Keratinocyte (primary cell): ENCODE data around the gene ZEB1. TPM values are rescaled to one million over a fixed set of nuclear protein-coding genes. Genes with fewer than 3 reads are reported as not detected.

Source experiments
- DNase-seq: peaks from one replicate; pipeline ENCODE4 v3.0.0-alpha.2; 2011; ENCODE audit warnings: low read depth, missing footprints, low spot score
- FAIRE-seq: peaks from 2 replicates; lab custom pipeline; 2011; peaks lifted over from hg19 to GRCh38; lab: Jason Lieb, UNC
- H2AFZ ChIP-seq: 2 replicates; pipeline ENCODE4 v1.6.0; 2012; ENCODE audit warnings: low read length, control low read depth, inconsistent platforms; ENCODE audit not compliant: control insufficient read depth
- H3K27ac ChIP-seq: 2 replicates; pipeline ENCODE4 v1.5.1; 2011; ENCODE audit warnings: low read length; ENCODE audit not compliant: control insufficient read depth, insufficient read depth
- H3K27me3 ChIP-seq: 3 replicates; pipeline ENCODE4 v1.6.0; 2011; ENCODE audit warnings: low read length; ENCODE audit not compliant: control insufficient read depth, insufficient read depth; ENCODE audit errors: extremely low read depth
- H3K36me3 ChIP-seq, 2 experiments: 2 replicates in 1 of 2; 3 replicates in 1 of 2; pipeline ENCODE4 v1.5.1; 2011; ENCODE audit warnings: low read length in 2 of 2, mild to moderate bottlenecking in 1 of 2; ENCODE audit not compliant: control insufficient read depth in 2 of 2, insufficient read depth in 2 of 2; ENCODE audit errors: extremely low read depth in 1 of 2
- H3K4me1 ChIP-seq: 3 replicates; pipeline ENCODE4 v1.5.1; 2011; ENCODE audit warnings: low read length; ENCODE audit not compliant: control insufficient read depth, insufficient read depth; ENCODE audit errors: extremely low read depth
- H3K4me2 ChIP-seq: 3 replicates; pipeline ENCODE4 v1.6.0; 2011; ENCODE audit warnings: low read depth, low read length; ENCODE audit not compliant: control insufficient read depth, insufficient read depth; ENCODE audit errors: extremely low read depth
- H3K4me3 ChIP-seq, 3 experiments: fragments of 200-600 bp in 1 of 3; sonication (generic) in 1 of 3; 2 replicates in 2 of 3; 3 replicates in 1 of 3; pipeline ENCODE4 v1.5.1; 2011 to 2016; ENCODE audit warnings: low read length in 3 of 3, mild to moderate bottlenecking in 3 of 3, control low read depth in 2 of 3, inconsistent platforms in 1 of 3, low read depth in 1 of 3, mixed read lengths in 1 of 3, mixed run types in 1 of 3, moderate library complexity in 1 of 3; ENCODE audit not compliant: control insufficient read depth in 2 of 3, insufficient read depth in 2 of 3; ENCODE audit errors: extremely low read depth in 1 of 3
- H3K79me2 ChIP-seq: 2 replicates; pipeline ENCODE4 v1.6.0; 2012; ENCODE audit warnings: low read length; ENCODE audit not compliant: control insufficient read depth, insufficient read depth
- H3K9ac ChIP-seq: 3 replicates; pipeline ENCODE4 v1.6.0; 2011; ENCODE audit warnings: low read length; ENCODE audit not compliant: control insufficient read depth, insufficient read depth; ENCODE audit errors: extremely low read depth
- H3K9me1 ChIP-seq: 3 replicates; pipeline ENCODE4 v1.6.0; 2011; ENCODE audit warnings: low read length; ENCODE audit not compliant: control insufficient read depth, insufficient read depth; ENCODE audit errors: extremely low read depth
- H3K9me3 ChIP-seq: 2 replicates; pipeline ENCODE4 v1.5.1; 2012; ENCODE audit warnings: low read depth, low read length; ENCODE audit not compliant: control insufficient read depth
- H4K20me1 ChIP-seq: 3 replicates; pipeline ENCODE4 v1.6.0; 2011; ENCODE audit warnings: low read length; ENCODE audit not compliant: control insufficient read depth, insufficient read depth; ENCODE audit errors: extremely low read depth
- CTCF ChIP-seq, 3 experiments: IDR thresholded peaks in 1 of 3; conservative IDR thresholded peaks in 1 of 3; optimal IDR thresholded peaks in 1 of 3; 2 replicates in 2 of 3; 3 replicates in 1 of 3; pipeline versions ENCODE3 to v1.5.1; 2011; ENCODE audit warnings: low read length in 3 of 3, mild to moderate bottlenecking in 3 of 3, moderate library complexity in 2 of 3, control low read depth in 1 of 3, inconsistent platforms in 1 of 3; ENCODE audit not compliant: insufficient read depth in 2 of 3; ENCODE audit errors: extremely low read depth in 1 of 3
- EZH2 ChIP-seq: IDR thresholded peaks from one replicate; pipeline ENCODE4 v1.6.1; 2012; ENCODE audit warnings: inconsistent platforms, mild to moderate bottlenecking, low read length, moderate library complexity
- dilution Hi-C: fragments of 300-500 bp; cut with MboI; formaldehyde crosslinking; loops from one replicate; pipeline ENCODE4 v1.7.0; 2020; ENCODE audit warnings: low sequenced_read_pairs; ENCODE audit not compliant: extremely low pct_ligation_motif_present
- polyA plus RNA-seq, 5 experiments: library from polyadenylated mRNA; depleted of rRNA in 3 of 5; stranded (reverse) in 3 of 5; stranded (forward) in 1 of 5; unstranded in 1 of 5; fragments of >200 nt; gene quantifications; 1 replicate in 1 of 5; 2 replicates in 3 of 5; 3 replicates in 1 of 5; pipeline versions ENCODE4 v1.2.1 to v1.2.3, GENCODE V29; 2011 to 2012; ENCODE audit warnings: missing spikeins in 2 of 5, low read depth in 1 of 5, low replicate concordance in 1 of 5
- small RNA-seq, 3 experiments: library from RNA; depleted of rRNA; stranded (forward); fragments of <200 nt; gene quantifications; one replicate each; pipeline ENCODE3, GENCODE V24; 2012; ENCODE audit warnings: low read depth in 3 of 3, low replicate concordance in 1 of 3; ENCODE audit not compliant: insufficient read length in 3 of 3

Gene ZEB1
- polyA plus RNA-seq, 1 donor (not counting 4 experiments of a cell fraction or from before 2014, with no cell fraction given), result 0.96 TPM

- no peak overlapping the region for H2AFZ ChIP-seq
- H3K9ac ChIP-seq, result no peak overlapping the region
- dilution Hi-C loops, result no loop called here
- no peak overlapping the region for H3K4me3 ChIP-seq
- H3K79me2 ChIP-seq, result no peaks in the 10 kb centered on the region
- TF ChIP-seq EZH2 (no peak), CTCF (optimal IDR thresholded peaks at IDR 0.05 in 1 of 3, IDR thresholded peaks at IDR 0.05 in 1 of 3, conservative IDR thresholded peaks at IDR 0.05 in 1 of 3; ENCODE audit: extremely low read depth in 1 of 3, insufficient read depth in 2 of 3, low read length in 3 of 3) (no peak)
- no peaks in the 10 kb centered on the region for H3K9me1 ChIP-seq
- H3K27me3 ChIP-seq, result peaks cover 3% of the 10 kb centered on the region
- no peak overlapping the region for H3K27ac ChIP-seq
- FAIRE-seq (no peak), DNase-seq (no peak)
- no peaks in the 10 kb centered on the region for H3K36me3 ChIP-seq
- H4K20me1 ChIP-seq, result no peaks in the 10 kb centered on the region
- H3K9me3 ChIP-seq, result no peaks in the 10 kb centered on the region
- H3K4me2 ChIP-seq, result no peak overlapping the region
- no peaks in the 10 kb centered on the region for H3K4me1 ChIP-seq
Measured at GRCh38 chr10:31578951-31579350, 259.9 kb downstream of the ZEB1 start.

Small RNAs within 50 kb of the gene (small RNA-seq; reads per million reads assigned to genes)
- 0 reads per million in 3 experiments for gene SPTLC1P1
